H9 (cell line): ENCODE measurements around the gene RBM3. TPM values are rescaled to one million over a fixed set of nuclear protein-coding genes. Genes with fewer than 3 reads are reported as not detected.

Experiments
- DNase-seq: peaks from one replicate; pipeline ENCODE4 v3.0.0-alpha.2; 2017
- H2AFZ ChIP-seq: one replicate; pipeline ENCODE4 v1.6.1; 2013; ENCODE audit warnings: mild to moderate bottlenecking, low read length, control low read depth, moderate library complexity
- H2AK5ac ChIP-seq: 2 replicates; pipeline ENCODE4 v1.6.1; 2013; ENCODE audit warnings: low read length, control low read depth, mixed read lengths; ENCODE audit not compliant: insufficient read length
- H2BK120ac ChIP-seq: one replicate; pipeline ENCODE4 v1.6.1; 2013; ENCODE audit warnings: low read depth, mild to moderate bottlenecking, low read length, control low read depth, inconsistent platforms; ENCODE audit not compliant: poor library complexity, severe bottlenecking
- H2BK12ac ChIP-seq: 2 replicates; pipeline ENCODE4 v1.6.1; 2013; ENCODE audit warnings: low read length, control low read depth, mixed read lengths, low read depth; ENCODE audit not compliant: insufficient read length
- H2BK15ac ChIP-seq: 2 replicates; pipeline ENCODE4 v1.6.1; 2013; ENCODE audit warnings: low read depth, low read length, control low read depth
- H2BK20ac ChIP-seq: one replicate; pipeline ENCODE4 v1.6.1; 2013; ENCODE audit warnings: low read depth, mild to moderate bottlenecking, low read length, control low read depth, inconsistent platforms; ENCODE audit not compliant: poor library complexity, severe bottlenecking
- H2BK5ac ChIP-seq: 2 replicates; pipeline ENCODE4 v1.6.1; 2013; ENCODE audit warnings: low read length, control low read depth, mixed read lengths; ENCODE audit not compliant: insufficient read length
- H3K14ac ChIP-seq: 2 replicates; pipeline ENCODE4 v1.6.1; 2013; ENCODE audit warnings: low read length, control low read depth; ENCODE audit not compliant: insufficient read depth
- H3K18ac ChIP-seq: 2 replicates; pipeline ENCODE4 v1.6.1; 2013; ENCODE audit warnings: low read depth, mild to moderate bottlenecking, mixed read lengths, low read length, control low read depth; ENCODE audit not compliant: insufficient read length
- H3K23ac ChIP-seq: 2 replicates; pipeline ENCODE4 v1.6.1; 2013; ENCODE audit warnings: low read length, control low read depth, mixed read lengths, low read depth; ENCODE audit not compliant: insufficient read length
- H3K23me2 ChIP-seq: 2 replicates; pipeline ENCODE4 v1.6.1; 2013; ENCODE audit warnings: low read depth, mild to moderate bottlenecking, mixed read lengths, low read length, control low read depth; ENCODE audit not compliant: insufficient read length, poor library complexity, severe bottlenecking
- H3K27ac ChIP-seq: 2 replicates; pipeline ENCODE4 v1.5.1; 2013; ENCODE audit warnings: low read length, control low read depth, mixed read lengths, low read depth; ENCODE audit not compliant: insufficient read length
- H3K27me3 ChIP-seq: 2 replicates; pipeline ENCODE4 v1.6.1; 2013; ENCODE audit warnings: low read length, control low read depth, inconsistent platforms; ENCODE audit not compliant: insufficient read depth
- H3K4ac ChIP-seq: 2 replicates; pipeline ENCODE4 v1.6.1; 2013; ENCODE audit warnings: low read depth, mild to moderate bottlenecking, control low read depth, inconsistent platforms, low read length, moderate library complexity
- H3K4me1 ChIP-seq: 2 replicates; pipeline ENCODE4 v1.6.1; 2013; ENCODE audit warnings: low read length, control low read depth, inconsistent platforms; ENCODE audit not compliant: insufficient read depth
- H3K4me2 ChIP-seq: 2 replicates; pipeline ENCODE4 v1.6.1; 2013; ENCODE audit warnings: low read length, control low read depth, mixed read lengths; ENCODE audit not compliant: insufficient read length, insufficient read depth
- H3K56ac ChIP-seq: 2 replicates; pipeline ENCODE4 v1.6.1; 2013; ENCODE audit warnings: low read depth, mild to moderate bottlenecking, mixed read lengths, low read length, control low read depth; ENCODE audit not compliant: insufficient read length
- H3K79me1 ChIP-seq: 2 replicates; pipeline ENCODE4 v1.6.1; 2013; ENCODE audit warnings: low read depth, mild to moderate bottlenecking, moderate library complexity, low read length, control low read depth, inconsistent platforms; ENCODE audit not compliant: insufficient read depth, poor library complexity, severe bottlenecking
- H3K79me2 ChIP-seq: 2 replicates; pipeline ENCODE4 v1.6.1; 2013; ENCODE audit warnings: low read length, control low read depth, inconsistent platforms; ENCODE audit not compliant: insufficient read depth
- H3K9ac ChIP-seq: 2 replicates; pipeline ENCODE4 v1.6.1; 2013; ENCODE audit warnings: low read length, control low read depth, mixed read lengths; ENCODE audit not compliant: insufficient read length; ENCODE audit errors: extremely low read depth
- H3K9me3 ChIP-seq: one replicate; pipeline ENCODE4 v1.6.1; 2013; ENCODE audit warnings: low read depth, low read length, inconsistent platforms; ENCODE audit not compliant: control insufficient read depth
- H3T11ph ChIP-seq: one replicate; pipeline ENCODE4 v1.6.1; 2013; ENCODE audit warnings: mild to moderate bottlenecking, low read length, control low read depth, inconsistent platforms
- H4K20me1 ChIP-seq: one replicate; pipeline ENCODE4 v1.6.1; 2013; ENCODE audit not compliant: control insufficient read depth, insufficient read length, insufficient read depth
- H4K5ac ChIP-seq: 2 replicates; pipeline ENCODE4 v1.6.1; 2013; ENCODE audit warnings: low read depth, mild to moderate bottlenecking, mixed read lengths, low read length, control low read depth; ENCODE audit not compliant: insufficient read length
- H4K8ac ChIP-seq: replicated peaks from 2 replicates; pipeline ENCODE4 v1.6.1; 2013; ENCODE audit warnings: low read length, control low read depth, mixed read lengths, low read depth; ENCODE audit not compliant: insufficient read length
- H4K91ac ChIP-seq: 2 replicates; pipeline ENCODE4 v1.6.1; 2013; ENCODE audit warnings: low read depth, mild to moderate bottlenecking, moderate library complexity, mixed read lengths, low read length, control low read depth; ENCODE audit not compliant: insufficient read length
- H3K27ac Mint-ChIP-seq, 3 experiments: 2 replicates in 2 of 3; 3 replicates in 1 of 3; pipeline ENCODE4 v1.8.0; 2020 to 2021; ENCODE audit warnings: mixed read lengths in 3 of 3, mild to moderate bottlenecking in 1 of 3, moderate library complexity in 1 of 3
- H3K27me3 Mint-ChIP-seq: 2 replicates; pipeline ENCODE4 v1.8.0; 2021; ENCODE audit warnings: low read depth, mild to moderate bottlenecking, moderate library complexity, mixed read lengths
- H3K36me3 Mint-ChIP-seq, 3 experiments: 2 replicates in 2 of 3; 3 replicates in 1 of 3; pipeline ENCODE4 v1.8.0; 2020 to 2021; ENCODE audit warnings: low read depth in 3 of 3, mixed read lengths in 3 of 3; ENCODE audit not compliant: insufficient read depth in 1 of 3
- H3K4me1 Mint-ChIP-seq, 2 experiments: 2 replicates each; pipeline ENCODE4 v1.8.0; 2020; ENCODE audit warnings: mixed read lengths in 2 of 2
- H3K4me3 Mint-ChIP-seq, 2 experiments: 2 replicates in 1 of 2; 3 replicates in 1 of 2; pipeline ENCODE4 v1.8.0; 2020 to 2021; ENCODE audit warnings: mild to moderate bottlenecking in 2 of 2, mixed read lengths in 2 of 2, moderate library complexity in 1 of 2
- H3K9me3 Mint-ChIP-seq, 2 experiments: 2 replicates in 1 of 2; 3 replicates in 1 of 2; pipeline ENCODE4 v1.8.0; 2020; ENCODE audit warnings: mild to moderate bottlenecking in 2 of 2, mixed read lengths in 2 of 2, moderate library complexity in 1 of 2
- CTCF ChIP-seq: fragments of 200-600 bp; sonication (generic); conservative IDR thresholded peaks from 3 replicates; pipeline ENCODE4 v1.8.0; 2021; ENCODE audit warnings: antibody characterized with exemption, mild to moderate bottlenecking
- WGBS: extraction: QIAGEN DNeasy Blood & Tissue Kit; methylation state at CpG from one replicate; pipeline ENCODE4 v1.1.7; 2013; ENCODE audit warnings: missing lambda C conversion rate, low lambda C conversion rate, mixed read lengths; ENCODE audit not compliant: insufficient read length; ENCODE audit errors: extremely low coverage; 5-methylcytosine and 5-hydroxymethylcytosine counted together
- total RNA-seq: library from RNA; stranded (reverse); gene quantifications from 2 replicates; pipeline ENCODE4 v1.2.1, GENCODE V29; 2021

RBM3 gene
- total RNA-seq, 1 experiment from 2014 or later = 264 TPM

GRCh38 chrX:48590203-48591103 is 16.2 kb downstream of the RBM3 start:
- no peak overlapping the region for H4K8ac ChIP-seq
- no peak overlapping the region for H2AK5ac ChIP-seq
- H2BK12ac ChIP-seq = no peak overlapping the region
- Mint-ChIP-seq H3K4me1 (no peaks in the 10 kb centered on the region), H3K27ac (no peak overlapping the region), H3K9me3 (peaks cover 64 to 73% of the 10 kb centered on the region in 2 experiments), H3K4me3 (no peak overlapping the region), H3K27me3 (peaks cover 2% of the 10 kb centered on the region), H3K36me3 (peaks cover 0 to 4% (median 0%) of the 10 kb centered on the region in 3 experiments; a peak in 2 of 7 replicates)
- no peak overlapping the region for H3K4ac ChIP-seq
- H3K23me2 ChIP-seq = no peaks in the 10 kb centered on the region
- TF ChIP-seq CTCF = no peak
- no peaks in the 10 kb centered on the region for H3K79me2 ChIP-seq
- H4K20me1 ChIP-seq = no peaks in the 10 kb centered on the region
- DNase-seq = no peak
- H2BK5ac ChIP-seq = no peak overlapping the region
- H3K23ac ChIP-seq = no peak overlapping the region
- no peak overlapping the region for H4K5ac ChIP-seq
- no peaks in the 10 kb centered on the region for H3K79me1 ChIP-seq
- no peak overlapping the region for H2BK20ac ChIP-seq
- no peak overlapping the region for H3K14ac ChIP-seq
- no peak overlapping the region for H3K27ac ChIP-seq
- no CpG with 5 or more reads among the region's 21 CpGs for WGBS
- H3K9me3 ChIP-seq = peaks cover 29% of the 10 kb centered on the region
- H3K18ac ChIP-seq = no peak overlapping the region
- no peak overlapping the region for H3K4me2 ChIP-seq
- H2AFZ ChIP-seq = no peak overlapping the region
- no peak overlapping the region for H3K56ac ChIP-seq
- H3K9ac ChIP-seq = no peak overlapping the region
- H3K27me3 ChIP-seq = no peaks in the 10 kb centered on the region
- no peak overlapping the region for H2BK15ac ChIP-seq
- H3T11ph ChIP-seq = no peak overlapping the region
- no peaks in the 10 kb centered on the region for H3K4me1 ChIP-seq
- no peak overlapping the region for H2BK120ac ChIP-seq
- no peak overlapping the region for H4K91ac ChIP-seq
